Stimulated activated CD4-positive, alpha-beta T cell treated with anti-CD3 and anti-CD28 coated beads, TNF-alpha, amount 100 ng/mL, for 4 hours (primary cell): ENCODE results near the gene KCNH1.
"Not testable (repeated sequence)": the region's sequence is repeated elsewhere in the genome, so short reads cannot be mapped to it uniquely, and the experiment has no call there.

ENCODE experiments used
- DNase-seq, 3 experiments: peaks; one replicate each; pipeline ENCODE4 v3.0.0-alpha.2; 2020; ENCODE audit warnings: low read depth in 3 of 3

Gene KCNH1

DNA sequence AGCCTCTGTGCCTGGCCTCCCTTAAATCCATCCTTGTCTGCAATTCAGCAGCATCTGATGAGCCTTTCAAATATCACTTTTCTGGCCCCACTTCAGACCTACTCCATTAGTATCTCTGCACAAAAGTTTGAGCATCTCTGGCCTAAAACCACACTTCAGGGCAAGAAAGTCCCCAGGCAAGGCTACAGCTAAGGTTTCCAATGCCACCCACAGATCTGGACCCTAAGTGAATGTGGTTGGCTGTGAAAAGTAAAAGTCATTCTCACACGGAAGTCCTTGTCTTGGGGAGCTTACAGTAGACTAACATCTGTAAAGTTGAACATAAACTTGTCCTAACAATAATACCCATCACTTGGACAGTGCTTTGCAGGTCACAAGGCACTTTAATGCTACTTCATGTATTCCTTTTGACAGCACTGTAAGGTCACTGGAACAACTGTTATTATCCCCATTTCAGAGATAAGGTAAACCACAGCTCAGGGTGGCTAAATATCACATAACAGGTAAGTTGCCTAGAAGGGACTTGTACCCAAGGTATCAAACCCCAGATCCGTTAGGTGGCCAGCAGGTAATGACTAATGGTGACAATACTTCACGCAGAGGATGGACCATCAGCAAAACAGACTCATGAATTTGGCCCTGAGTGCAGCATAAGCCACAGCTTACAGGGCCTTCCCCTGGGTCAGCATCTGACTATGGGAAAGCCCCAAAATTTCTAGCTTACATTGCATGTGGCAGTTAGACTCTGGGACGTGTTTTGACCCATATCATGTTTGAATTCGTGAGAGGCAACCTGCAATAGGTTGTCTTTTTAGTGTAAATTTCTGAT, 449.3 kb downstream of the KCNH1 start:
- DNase-seq = no peak

DNA sequence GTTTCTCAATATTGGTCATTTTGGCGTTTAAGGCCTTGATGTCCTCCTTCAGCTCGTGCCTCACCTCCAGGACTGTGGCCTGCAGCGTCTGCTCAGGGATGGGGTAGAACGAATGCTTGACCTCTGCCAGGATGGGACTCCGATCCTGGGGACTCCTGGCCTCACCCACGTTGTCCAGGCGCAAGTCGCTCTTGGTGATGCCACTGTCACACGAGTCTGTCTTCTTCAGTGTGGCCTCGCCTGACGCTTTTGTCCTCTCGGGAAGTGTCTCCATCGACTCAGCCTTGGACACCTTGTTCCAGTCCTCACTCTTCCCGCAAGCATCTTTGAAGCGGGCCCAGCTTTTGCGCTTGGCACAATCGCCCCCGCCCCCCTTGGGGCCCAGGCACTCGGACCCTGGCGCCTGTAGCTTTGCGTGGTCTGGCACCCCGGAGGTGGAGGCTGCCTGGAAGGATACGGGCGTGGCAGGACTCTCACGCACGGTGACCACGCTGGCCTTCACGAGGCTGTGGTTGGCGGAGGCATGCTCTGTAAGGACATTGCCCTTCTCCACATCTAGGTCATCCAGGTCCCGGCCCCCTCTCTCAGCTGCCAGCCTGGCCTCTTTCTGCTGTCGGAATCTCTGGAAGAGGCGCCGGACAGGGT, 450.4 kb downstream of the KCNH1 start:
- DNase-seq = no peak

DNA sequence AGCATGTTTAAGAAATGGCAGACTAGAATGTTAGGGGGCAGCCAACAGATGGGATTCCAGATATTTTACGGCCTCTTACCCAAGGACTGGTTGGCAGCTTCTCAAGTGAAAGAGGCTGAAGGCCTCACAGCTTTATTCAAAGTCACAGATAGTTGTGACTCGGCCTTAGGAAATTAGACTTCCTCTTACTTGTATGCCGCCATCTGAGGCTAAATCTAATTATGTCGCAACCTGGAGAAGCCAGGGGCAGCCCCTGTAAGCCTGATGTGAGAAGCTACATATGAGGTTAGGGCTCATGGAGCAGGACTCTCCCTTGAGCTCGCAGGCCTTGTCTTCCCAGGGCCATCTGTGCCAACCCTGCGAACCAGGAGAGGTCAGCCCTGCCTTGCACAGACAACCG, 452.8 kb downstream of the KCNH1 start:
- no peak for DNase-seq

DNA sequence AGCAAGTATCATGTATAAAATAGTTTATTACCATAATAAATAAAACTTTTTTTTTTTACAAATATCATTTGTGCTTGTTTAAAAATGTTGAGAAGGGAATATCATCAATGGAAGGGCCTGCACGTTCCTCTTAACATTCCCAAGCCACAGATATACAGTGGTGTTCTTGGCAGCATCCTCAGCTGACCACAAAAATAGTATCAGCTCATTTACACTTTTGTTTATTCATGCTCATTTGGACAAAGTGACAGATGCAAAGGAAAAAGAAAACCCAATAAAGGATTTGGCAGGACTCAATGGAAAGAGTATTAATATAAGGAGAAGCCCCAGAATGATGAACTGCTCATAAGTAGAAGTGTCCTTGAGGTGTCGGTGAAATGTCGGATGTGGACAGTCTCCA, 455.6 kb downstream of the KCNH1 start:
- DNase-seq = no peak

DNA sequence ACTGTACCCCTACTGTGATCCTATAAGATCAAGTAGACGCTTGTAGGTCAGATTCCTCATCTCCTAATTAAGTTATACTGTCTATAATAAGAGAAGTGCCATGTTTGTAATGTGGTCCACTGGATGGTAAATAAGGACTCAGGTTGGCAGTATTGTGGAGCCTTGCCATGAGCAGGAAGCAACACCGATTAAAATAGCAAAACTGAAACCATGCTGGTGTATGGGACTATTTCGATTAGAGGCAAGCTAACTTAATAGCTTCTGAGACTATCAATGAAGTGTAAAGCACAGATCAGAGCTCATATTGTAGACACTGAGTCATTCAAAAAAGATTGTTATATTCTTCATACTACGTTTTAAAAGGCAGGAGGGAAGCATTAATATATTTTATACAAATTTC, 456.4 kb downstream of the KCNH1 start:
- no peak for DNase-seq

DNA sequence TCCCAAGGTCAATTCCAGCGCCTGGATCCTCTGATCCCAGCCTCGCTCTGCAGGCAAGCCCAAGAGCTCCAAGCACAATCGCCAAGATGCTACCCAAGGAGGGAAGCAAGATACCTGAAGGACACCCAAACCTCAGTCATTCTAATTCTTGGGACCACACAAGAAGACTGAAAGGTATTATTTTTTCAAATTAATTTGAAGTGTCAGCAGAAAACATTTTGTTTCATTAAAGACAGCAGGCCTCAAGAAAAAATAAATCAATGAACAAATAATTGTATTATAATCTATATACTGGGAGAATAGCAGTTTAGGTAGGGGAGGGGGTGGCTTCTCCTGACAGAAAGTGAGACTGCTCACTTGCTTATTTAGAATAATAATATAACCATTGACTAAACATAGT, 457.4 kb downstream of the KCNH1 start:
- no peak for DNase-seq

DNA sequence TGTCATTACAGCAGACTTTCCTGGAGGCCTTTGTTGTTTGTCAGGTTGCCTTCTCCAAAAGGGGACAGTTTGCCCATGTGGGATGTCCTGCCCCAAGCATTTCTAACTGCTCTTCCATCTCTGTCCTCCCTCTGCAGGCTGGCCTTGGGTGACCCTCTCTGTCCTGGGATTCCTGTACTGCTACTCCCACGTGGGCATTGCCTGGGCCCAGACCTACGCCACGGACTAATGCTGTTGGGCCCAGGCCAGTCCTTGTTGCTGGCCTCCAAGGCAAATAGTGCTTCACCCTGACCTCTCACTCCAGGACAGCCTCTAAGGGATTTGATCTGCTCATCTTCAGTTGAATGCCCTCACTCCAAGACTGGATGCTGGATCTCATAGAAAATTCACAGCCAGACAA, 459.8 kb downstream of the KCNH1 start:
- no peak for DNase-seq

DNA sequence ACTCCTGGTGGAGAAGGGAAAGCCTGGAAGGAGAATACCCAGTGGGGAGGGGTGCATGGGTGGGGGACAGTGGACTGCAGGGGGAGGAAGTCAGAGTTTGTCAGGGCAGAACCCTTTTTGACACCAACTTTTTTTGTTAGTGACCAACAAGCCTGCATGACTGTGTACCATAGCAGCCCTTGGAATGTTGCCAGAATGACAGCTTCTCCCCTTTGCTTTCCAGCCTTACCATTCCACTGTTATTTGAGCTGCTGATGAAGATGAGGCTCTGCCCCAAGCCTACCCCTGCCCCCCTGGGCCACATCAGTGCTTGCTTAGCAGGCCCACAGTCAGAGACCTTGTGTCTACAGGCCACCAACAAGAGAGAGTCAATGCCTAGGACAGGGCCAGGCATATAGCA, 464.0 kb downstream of the KCNH1 start:
- no peak for DNase-seq

DNA sequence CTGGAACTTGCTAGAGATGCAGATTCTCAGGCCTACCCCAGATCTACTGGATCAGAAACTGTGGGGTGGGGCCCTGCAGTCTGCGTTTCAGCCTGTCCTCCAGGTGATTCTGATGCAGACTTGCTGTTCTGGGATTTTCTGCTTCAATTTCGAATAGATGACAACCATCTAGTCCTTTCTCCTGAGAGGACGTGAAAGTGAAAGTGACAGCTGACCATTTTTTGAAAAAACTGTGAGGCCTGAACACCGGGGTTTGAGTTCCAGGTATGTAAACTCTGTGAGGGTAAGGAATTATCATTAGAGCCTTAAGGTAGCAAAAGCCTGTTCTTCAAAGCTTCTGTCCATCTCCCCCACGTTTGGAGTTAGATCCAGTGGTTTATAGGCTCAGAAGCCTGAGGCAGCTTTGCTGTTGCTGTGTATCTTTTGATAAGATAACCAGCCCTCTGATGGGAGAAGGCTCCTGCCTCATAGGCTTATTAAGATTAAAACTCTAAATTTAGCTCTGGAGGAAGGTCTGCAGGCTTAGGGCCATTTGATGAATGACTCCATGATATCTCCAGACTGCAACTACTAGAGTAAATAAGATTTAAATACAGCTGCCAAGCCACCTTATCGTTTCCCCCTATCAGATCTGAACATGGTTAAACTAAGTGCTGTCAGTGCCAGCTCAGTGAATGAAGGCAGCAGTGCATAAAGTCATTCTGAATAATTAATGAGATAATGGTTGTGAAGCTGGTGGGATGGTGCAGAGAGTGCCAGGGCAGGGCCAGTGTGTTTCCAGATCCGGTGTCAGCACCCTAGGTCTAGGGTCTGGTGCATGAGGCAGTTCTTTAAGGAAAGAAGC, 470.0 kb downstream of the KCNH1 start:
- no peak for DNase-seq

DNA sequence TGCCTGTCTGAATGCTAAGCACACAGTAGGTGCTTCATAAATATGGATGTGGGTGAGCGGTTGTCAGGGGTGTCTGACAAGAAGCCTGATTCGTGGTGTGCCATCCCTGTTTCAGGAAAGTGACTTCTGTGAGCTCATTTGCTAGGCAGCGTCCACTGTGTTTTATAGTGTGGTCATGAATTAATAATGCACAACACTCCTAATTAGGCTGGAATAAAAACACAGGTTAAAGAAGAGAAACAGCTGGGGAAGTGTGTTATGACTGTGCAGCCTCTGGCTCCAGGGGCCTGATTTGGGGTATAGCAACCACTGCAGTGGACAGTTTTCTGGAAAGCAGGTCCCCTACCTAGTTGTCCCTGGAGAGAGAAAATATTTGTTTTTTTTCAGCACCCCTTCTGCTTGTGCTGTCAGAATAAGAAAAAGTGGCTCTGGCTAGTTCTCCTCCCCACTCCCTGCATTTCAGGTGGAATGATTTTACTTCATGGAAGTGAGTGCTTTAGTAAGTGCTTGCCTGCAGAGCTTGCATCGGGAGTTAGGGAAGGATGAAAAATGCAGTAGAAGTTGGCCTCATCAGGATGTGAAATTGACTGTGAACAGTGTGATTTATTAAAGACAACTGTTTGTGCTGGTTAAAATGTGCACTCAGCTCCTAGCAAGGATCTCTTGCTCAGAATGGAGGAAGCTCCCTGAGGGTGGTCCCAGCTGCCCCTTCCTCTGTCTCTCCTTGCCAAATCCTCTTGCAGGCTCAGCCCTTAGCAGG, 471.5 kb downstream of the KCNH1 start:
- DNase-seq = no peak

DNA sequence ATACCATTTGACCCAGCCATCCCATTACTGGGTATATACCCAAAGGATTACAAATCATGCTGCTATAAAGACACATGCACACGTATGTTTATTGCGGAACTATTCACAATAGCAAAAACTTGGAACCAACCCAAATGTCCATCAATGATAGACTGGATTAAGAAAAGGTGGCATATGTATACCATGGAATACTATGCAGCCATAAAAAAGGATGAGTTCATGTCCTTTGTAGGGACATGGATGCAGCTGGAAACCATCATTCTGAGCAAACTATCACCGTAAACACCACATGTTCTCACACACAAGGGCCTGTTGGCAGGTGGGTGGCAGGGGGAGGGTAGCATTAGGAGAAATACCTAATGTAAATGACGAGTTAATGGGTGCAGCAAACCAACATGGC, 472.4 kb downstream of the KCNH1 start:
- DNase-seq = not testable (repeated sequence)

DNA sequence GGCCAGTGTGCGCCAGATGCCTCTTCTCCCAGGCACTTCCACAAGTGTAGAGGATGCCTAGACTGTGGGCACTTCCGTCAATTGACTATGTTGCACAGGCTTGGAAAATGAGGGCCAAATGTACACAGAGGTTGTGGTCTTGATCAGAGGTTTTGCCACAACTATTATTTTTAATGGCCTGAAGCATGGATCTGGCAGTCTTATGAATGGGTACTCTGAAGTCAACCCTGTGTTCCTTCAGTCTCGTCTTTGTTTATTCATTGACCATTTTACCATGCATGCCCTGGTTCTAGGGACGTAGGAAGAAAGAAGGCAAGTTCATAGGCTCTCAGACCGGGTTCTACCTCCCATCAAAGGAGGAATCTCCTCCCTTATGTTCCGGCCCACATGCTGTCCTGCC, 476.1 kb downstream of the KCNH1 start:
- no peak for DNase-seq

DNA sequence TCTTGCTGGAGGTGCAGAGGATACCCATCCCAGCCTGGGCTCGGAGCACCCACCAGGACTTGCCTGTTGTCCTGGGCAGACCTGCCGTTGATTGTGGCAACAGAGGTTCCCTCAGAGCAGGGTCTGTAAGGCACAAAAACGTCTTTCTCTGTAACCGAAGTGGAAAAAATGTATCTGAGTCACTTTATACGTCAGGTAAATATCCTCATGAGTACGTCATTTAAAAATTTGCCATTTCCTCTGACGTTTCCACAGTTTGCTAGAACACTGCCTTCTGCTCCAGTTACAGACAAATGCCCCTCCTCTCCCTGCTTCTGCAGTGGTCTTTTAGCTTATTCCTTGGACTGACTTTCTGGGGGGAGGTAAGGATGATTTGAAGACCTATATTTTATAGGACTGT, 478.4 kb downstream of the KCNH1 start:
- no peak for DNase-seq

DNA sequence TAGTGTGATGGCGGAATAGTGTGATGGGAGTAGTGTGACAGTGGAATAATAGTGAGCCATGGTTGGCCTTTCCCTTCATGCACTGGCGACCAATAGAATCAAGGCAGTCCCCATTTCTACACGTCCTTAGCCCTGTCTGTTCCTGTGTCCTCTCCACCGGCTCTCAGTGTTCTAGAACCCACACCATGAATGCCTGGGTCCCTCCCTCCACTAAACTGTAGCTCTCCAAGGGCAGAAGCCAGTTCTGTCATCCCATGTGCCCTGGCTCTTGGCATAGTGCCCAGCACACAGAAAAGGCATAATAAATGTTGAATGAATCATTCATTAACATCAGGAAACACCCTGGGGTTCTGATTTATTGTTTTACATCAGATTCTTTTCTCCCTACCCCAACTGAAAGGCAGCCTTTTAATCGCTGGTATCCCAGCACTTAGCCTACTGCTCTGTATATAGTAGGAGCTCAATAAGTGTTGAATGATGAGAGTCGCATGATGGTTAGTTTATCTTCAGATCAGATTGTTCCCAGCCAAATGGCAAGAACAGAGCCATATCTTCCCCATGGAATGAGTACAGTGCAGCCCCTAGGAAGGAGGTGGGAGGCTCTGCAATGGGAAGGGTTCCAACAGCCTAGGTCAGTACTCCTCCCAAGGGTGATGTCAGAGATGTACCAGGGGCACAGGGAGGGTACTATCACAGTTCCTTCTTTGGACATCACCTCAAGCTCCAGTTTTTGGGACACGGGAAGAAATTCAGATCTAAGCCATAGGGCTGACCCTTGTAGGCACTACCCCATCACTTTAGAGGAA, 479.6 kb downstream of the KCNH1 start:
- no peak for DNase-seq

DNA sequence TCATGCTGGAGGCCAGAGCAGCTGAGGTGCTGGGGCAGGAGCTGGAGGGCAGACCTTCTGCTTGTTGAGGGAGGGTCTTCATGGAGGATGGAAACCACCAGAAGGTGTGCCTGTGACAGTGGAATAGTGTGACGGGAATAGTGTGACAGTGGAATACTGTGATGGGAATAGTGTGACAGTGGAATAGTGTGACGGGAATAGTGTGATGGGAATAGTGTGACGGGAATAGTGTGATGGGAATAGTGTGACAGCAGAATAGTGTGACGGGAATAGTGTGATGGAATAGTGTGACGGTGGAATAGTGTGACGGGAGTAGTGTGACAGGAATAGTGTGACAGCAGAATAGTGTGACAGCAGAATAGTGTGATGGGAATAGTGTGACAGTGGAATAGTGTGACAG, 480.2 kb downstream of the KCNH1 start:
- no peak for DNase-seq

DNA sequence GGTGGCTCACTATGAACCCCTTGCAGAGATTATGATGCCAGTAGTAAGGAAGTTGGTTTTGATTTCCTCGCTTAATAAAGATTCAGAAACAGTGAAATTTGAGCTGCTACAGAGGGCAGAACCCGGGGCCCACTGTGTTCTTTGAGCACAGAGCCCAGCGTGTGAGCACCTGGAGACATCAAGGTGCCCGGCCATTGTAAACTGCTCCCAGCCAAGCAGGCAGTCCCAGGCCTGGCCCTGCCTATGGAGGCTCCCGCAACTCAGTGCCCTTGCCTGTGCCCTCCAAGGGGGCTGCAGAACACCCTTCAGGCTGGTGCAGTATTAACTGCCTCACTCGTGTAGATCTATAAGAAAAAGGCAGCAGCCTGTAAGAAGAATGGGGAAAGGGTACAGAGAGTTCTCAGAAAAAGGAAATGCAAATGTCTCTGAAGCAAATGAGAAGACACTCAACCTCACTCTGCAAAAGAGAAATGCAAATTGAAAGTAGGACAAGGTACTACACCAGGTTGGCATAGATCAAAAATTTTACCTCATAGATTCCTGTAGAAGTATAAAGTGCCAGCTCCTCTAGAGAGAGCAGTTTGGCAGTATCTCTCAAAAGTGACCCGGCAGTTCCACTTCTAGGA, 481.5 kb downstream of the KCNH1 start:
- no peak for DNase-seq

DNA sequence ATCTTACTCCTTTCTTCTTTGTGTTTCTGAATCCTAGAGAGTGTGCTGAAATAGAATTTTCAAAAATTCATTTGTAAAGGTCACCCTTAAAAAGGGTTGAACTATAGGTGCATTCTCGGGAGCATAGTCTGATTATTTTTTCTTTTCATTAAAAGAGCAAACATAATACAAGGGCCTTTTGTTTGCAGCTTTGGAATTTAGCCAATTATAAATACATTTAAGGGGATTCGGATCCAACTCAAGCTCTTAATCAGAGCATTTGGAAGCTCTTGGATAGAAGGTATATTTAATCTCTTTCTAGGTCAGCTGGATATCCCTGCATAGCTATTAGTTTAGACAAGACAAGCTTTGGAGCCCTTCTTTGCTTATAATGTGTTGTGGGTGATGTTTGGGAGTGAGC, 483.5 kb downstream of the KCNH1 start:
- DNase-seq = no peak

DNA sequence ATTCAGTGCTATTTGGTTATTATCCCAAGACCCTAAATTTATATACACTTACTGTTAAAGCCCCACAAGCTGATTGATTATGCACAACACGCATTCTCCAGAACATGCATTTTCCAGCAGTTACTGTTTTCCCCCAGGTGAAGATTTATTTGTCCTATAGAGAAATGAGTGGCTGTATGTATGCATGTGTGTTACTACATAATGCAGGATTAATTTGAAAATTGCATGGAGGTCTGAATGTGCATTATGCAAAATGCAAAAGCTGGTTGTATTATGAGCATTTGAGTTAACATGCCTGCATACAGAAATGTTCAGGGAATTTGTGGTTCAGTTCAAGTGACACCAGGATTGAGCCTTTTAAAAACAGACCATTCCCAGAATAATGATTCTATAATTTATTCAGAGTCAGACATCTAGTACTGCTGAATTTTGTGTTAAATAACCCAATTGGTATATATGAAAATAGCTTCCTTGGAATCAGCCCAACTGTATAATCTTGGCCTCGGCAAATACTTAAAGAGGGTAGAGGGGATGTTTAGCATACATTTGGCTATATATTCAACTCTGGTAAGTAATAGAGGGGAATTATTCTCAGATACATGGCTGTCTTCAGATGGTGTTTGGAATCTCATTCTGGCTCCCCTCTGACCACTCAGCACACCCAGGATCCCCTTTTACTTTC, 485.2 kb downstream of the KCNH1 start:
- DNase-seq = no peak

DNA sequence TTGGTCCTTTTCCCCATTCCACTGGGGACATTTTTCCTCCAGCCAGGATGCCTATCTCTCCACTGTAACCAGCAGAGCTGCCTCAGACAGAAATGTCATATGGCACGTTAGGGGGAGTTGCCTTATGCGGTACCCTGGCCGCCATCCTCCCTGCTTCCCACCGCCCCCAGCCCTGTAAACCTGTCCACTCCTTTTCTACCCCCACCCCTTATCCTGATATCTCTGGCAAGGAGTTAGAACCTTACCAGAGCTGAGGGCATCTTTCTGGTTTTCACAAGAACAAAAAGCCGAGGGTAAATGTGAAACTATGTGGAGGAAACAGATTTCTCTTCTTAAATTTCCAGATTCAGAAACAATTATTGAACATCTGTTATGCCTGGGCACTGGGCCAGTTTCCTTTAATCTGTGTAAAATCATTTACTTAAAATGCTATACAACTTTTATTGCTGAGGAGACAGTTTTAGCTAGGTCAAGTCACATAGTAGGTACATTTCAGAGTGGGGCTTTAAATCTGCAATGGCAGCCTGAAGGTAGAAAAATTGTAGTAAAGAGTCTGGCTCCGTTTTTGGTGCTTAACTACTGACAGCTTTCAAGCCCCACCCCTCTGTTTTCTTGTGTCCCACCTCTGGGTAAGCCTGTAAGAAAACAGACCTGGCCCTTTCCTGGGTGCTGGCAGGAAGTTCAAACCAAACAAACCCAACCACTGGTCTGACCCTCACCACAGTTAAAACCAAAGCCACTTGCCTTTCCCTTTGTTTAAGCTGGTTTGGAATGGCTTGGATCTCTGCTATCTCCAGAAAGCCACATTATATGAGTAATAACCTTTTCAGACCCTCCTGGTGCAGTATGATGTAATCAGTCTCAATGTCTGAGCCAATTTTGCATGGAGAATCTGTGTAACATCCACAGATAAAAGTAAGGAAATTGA, 486.3 kb downstream of the KCNH1 start:
- DNase-seq = no peak
